GM19395 (cell line): Measurements from ENCODE around the gene PLET1.

Experiments used
- ATAC-seq: cut with Tn5 transposase; IDR thresholded peaks from one replicate; pipeline ENCODE4 v1.9.1; 2021; ENCODE audit warnings: mild to moderate bottlenecking, moderate library complexity; ENCODE audit not compliant: unreplicated experiment

The PLET1 gene

DNA sequence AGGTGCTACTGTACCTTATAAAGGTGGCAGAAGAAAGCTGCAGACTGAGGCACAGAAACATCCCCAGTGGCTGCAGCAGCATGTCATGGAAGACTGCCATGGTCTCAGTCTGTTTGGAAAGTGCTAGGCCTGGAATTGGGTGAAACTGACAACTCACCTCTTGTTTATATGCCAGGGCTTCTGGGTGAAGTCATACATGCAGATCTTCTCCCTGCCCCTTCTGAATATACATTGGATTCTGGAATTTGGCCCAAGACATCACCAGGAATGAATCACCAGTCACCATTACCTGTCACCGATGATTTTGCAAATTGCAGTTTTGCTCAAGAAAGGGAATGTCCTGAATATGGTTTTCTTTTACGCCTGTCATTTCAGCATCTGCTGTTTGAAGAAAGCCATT is at the start of gene PLET1:
TSS of gene PLET1 (minus strand) at position 371 of the 400 bp plus-strand sequence. CDS start at position 100, 271 bp downstream.
- no peak for ATAC-seq

- ATAC-seq: no peak
Observed at GRCh38 chr11:112310419-112310818, 49.8 kb upstream of the PLET1 start.

GRCh38 chr11:112308651-112309050 is 48.0 kb upstream of the PLET1 start:
- no peak for ATAC-seq

- ATAC-seq: no peak
Observed at GRCh38 chr11:112307616-112308015, 47.0 kb upstream of the PLET1 start.

DNA sequence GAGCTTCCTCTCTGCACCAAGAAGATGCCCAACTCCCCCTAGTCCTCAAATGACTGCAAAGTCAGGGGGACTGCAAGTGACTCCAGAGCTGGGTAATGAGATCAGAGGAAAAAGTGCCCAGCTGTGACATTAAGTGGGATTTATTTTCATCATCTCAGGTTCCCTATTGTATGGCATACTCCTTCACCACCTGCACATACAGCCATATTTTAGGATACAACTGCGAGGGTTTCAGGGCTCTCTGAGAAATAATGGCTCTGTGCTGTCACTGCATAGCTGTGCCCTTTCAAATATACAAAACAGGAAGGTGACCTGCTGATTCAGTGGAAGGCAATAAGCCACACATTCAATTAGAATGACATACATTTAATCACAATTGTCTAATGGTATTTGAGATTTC is 45.6 kb upstream of the PLET1 start:
- ATAC-seq: no peak

DNA sequence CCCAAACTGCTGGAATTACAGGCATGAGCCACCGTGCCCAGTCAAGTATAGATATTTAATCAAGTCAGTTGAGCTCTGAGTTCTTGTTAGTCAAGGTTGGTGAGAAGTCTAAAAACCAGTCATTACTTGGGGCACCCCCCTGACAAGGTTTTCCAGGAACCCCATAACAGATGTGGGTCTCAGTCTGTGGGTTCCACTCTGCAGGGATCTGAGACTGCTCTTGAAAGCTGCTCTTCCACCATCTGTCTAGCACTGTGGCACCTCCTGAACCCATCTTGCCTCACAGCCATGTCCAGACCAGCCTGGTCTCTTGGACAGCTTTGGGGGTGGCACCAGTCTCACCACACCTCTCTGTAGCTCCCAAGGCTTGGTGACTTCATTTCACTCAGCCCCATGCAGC is 44.3 kb upstream of the PLET1 start:
- ATAC-seq: no peak

DNA sequence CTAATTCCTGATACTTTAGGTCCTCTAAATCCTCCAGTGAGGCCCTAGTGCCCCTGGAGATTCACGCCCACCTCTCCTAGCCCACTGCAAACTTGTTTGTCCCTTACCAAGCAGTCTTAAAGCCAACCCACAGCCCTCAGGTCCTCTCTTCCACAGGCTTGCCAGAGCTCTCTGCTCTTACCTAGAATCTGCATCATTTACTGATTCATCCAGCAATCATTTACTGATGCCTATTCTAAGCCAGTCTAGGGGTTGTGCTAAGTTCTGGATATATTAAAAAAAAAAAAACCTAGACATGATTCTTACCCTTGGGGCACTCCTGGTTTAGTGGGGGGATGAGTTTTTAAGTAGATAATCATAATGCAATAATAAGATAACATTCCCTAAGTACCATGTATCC is 43.0 kb upstream of the PLET1 start:
- ATAC-seq: no peak

DNA sequence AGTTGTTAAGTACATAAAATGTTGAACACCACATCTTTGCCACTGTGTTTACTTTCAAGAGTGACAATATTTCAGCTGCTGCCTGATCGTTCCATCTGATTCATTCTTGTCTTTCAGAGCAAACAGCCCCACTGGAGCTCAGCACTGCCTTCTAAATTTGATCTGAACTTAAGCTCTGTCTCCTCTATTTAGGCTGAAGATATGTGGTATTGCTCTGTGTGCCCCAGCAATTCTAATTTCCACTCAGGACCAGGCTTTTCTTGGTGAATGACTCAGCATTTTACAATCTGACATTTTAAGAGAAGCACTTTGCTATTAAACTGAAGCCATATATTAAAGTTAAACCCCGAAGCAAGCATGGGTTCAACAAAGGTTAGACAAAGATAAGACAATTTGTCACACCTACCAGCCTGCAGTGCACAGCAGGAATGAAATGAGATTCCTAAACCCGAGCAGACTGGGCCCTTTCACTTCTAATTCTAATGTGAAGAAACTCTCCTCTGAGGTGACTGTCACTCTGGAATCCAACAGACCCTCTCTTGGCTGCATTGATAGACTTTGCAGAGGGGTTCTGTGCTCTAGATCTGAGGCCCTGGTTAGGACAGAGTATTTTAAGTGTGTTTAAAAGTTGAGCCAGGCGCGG is 41.7 kb upstream of the PLET1 start:
- no peak for ATAC-seq

- ATAC-seq: no peak
Observed at GRCh38 chr11:112300094-112300786, 39.6 kb upstream of the PLET1 start.

- no peak for ATAC-seq
Observed at GRCh38 chr11:112298535-112298934, 37.9 kb upstream of the PLET1 start.

- ATAC-seq: no peak
Observed at GRCh38 chr11:112297248-112297866, 36.7 kb upstream of the PLET1 start.

DNA sequence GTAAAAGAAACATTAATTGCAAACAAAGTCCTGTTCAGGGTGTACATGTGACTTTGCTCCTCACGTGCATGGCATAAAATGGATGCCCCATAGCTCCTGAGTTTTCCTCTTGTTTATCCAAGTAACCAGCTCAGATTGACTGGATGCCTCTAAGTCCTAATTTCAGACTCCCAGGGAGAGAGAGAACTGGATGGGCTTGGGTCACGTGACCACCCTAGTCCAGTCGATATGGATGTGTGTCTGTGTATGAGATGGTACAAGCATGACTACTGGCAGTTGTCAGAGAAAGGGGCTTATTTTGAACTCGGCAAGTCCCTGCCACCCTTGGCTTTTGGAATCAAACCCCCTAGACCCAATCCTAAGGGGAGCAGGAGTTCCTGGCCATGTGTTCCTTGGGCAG is 35.4 kb upstream of the PLET1 start:
- ATAC-seq: no peak

GRCh38 chr11:112294688-112295340 is 34.2 kb upstream of the PLET1 start:
- ATAC-seq: no peak

DNA sequence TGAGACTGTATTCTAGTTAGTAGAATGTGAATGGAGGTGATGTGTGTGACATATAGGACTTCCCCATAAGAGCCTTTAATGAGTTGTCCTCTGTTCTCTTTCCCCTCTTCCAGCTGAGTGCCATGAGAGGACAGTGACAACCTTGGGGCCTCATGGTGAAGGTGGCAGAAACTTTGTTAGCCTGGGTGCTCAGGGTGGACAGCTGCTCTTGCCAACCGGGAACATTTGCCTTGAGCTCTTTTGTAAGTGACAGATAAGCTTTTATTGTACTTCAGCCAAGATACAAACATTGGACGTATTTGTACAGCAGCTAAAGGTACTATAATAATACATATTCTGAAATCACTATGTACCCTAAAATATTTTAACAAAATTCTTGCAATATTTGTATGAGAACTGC is 33.0 kb upstream of the PLET1 start:
- no peak for ATAC-seq

DNA sequence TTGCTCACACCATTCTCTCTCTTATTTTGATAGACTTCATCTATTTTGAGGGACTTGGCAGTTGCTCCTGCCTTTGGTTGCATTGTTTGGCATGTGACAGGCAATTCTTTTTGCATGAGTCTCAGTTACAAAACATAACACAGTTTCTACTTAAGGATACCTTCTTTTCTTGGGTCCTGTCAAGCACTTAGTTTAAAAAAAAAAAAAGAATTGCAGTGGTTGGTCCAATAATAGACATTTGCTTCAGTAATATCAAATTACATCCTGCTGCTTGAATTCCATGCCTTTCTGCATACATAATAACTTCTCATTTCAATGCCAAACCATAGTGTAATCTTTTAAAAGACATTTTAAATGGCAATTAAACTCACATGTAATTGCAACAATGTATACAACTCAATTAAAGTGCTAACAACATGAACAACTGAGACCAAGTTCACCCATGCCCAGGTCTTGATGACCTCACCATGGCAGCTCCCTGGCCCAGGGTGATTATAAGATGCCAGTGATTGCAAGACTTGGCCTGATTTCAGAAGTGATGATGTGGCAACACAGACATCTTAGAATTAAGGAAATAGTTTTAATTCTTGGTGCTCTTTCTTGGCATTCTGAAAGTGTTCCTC is 32.2 kb upstream of the PLET1 start:
- no peak for ATAC-seq

- ATAC-seq: no peak
Observed at GRCh38 chr11:112292188-112292587, 31.5 kb upstream of the PLET1 start.

DNA sequence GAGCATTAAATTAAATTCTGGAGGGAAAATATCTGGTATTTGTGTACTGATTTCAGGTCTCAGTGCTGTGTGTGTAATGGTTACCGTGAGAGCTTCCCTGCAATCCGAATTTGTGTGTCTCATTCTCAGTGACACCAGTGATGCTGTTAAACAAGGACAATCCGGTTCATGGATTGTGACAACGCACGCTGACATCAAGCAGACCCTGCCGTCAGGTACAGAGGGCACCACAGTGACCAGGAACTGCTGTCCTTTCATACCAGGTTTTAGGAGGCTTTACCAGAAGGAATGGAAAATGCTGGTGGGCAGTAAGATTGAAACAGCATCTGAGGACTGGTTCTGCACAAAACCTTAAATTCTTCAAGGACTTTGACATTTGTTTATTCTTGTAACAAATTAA is 30.5 kb upstream of the PLET1 start:
- no peak for ATAC-seq

- no peak for ATAC-seq
Observed at GRCh38 chr11:112290493-112290850, 29.8 kb upstream of the PLET1 start.

GRCh38 chr11:112289588-112290492 is 29.2 kb upstream of the PLET1 start:
- ATAC-seq: peak; percentile 85

GRCh38 chr11:112288021-112288420 is 27.4 kb upstream of the PLET1 start:
- no peak for ATAC-seq
